Ureter (tissue), 1 donor: Measurements from ENCODE around the gene TNFRSF12A. TPM values are rescaled to one million over a fixed set of nuclear protein-coding genes. Genes with fewer than 3 reads are reported as not detected.

Experiments used
- DNase-seq: peaks from one replicate; pipeline ENCODE4 v3.0.0-alpha.2; 2020; ENCODE audit warnings: low spot score
- total RNA-seq: library from RNA; stranded (reverse); gene quantifications from one replicate; pipeline ENCODE4 v1.2.4, GENCODE V29; 2023
- donor health status: DM: yes; HTN: yes; CAD: no.

The TNFRSF12A gene
- total RNA-seq, 1 donor from 2014 or later = 27.7 TPM

GRCh38 chr16:3026003-3026378, 5.8 kb downstream of the TNFRSF12A start:
- no peak for DNase-seq

GRCh38 chr16:3026609-3027488, 6.7 kb downstream of the TNFRSF12A start:
- DNase-seq = no peak

GRCh38 chr16:3027489-3027795, 7.3 kb downstream of the TNFRSF12A start:
- no peak for DNase-seq

GRCh38 chr16:3027983-3028715, 8.0 kb downstream of the TNFRSF12A start:
- DNase-seq = peak; percentile 80

GRCh38 chr16:3028716-3029319, 8.7 kb downstream of the TNFRSF12A start:
- DNase-seq = no peak

- DNase-seq = no peak
Measured at GRCh38 chr16:3029491-3030221, 9.5 kb downstream of the TNFRSF12A start.

- DNase-seq = no peak
Measured at GRCh38 chr16:3030222-3031212, 10.3 kb downstream of the TNFRSF12A start.

GRCh38 chr16:3032624-3033023, 12.5 kb downstream of the TNFRSF12A start:
- no peak for DNase-seq

GRCh38 chr16:3035289-3035971, 15.3 kb downstream of the TNFRSF12A start:
- no peak for DNase-seq

GRCh38 chr16:3035972-3036725, 16.0 kb downstream of the TNFRSF12A start:
- peak; percentile 68 for DNase-seq

- DNase-seq = no peak
Measured at GRCh38 chr16:3036726-3037315, 16.7 kb downstream of the TNFRSF12A start, which contains the start of gene BICDL2. Gene BICDL2, minus strand, starts transcription at chr16:3036944. Its CDS starts 1,448 bp downstream, at chr16:3035496.

- no peak for DNase-seq
Measured at GRCh38 chr16:3038256-3038655, 18.1 kb downstream of the TNFRSF12A start.

- DNase-seq = no peak
Measured at GRCh38 chr16:3038896-3039295, 18.7 kb downstream of the TNFRSF12A start.

GRCh38 chr16:3042376-3042775, 22.2 kb downstream of the TNFRSF12A start:
- DNase-seq = no peak

- DNase-seq = no peak
Measured at GRCh38 chr16:3044708-3045107, 24.5 kb downstream of the TNFRSF12A start.

GRCh38 chr16:3045758-3046640, 25.8 kb downstream of the TNFRSF12A start, which contains the start of gene MMP25:
Gene MMP25, plus strand, starts transcription at chr16:3046561. Its CDS starts 357 bp downstream, at chr16:3046918.
- no peak for DNase-seq

GRCh38 chr16:3046641-3047386, 26.6 kb downstream of the TNFRSF12A start:
- DNase-seq = no peak
